Esophagus squamous epithelium (tissue), 5 donors: ENCODE measurements around the gene CSN1S1. TPM values are rescaled to one million over a fixed set of nuclear protein-coding genes. Genes with fewer than 3 reads are reported as not detected.

Experiments
- DNase-seq: peaks from one replicate; lab custom pipeline; 2025; lab: John Stamatoyannopoulos, UW
- H3K27ac ChIP-seq, 4 donors: fragments of 200-600 bp; sonication (generic); one replicate each; pipeline ENCODE4 v1.5.1; 2016 to 2019; ENCODE audit warnings: mild to moderate bottlenecking in 1 of 4
- H3K27me3 ChIP-seq, 4 donors: fragments of 200-600 bp; sonication (generic); 1 replicate in 3 of 4; 2 replicates in 1 of 4; pipeline versions ENCODE4 v1.5.1 to v1.6.0; 2017 to 2021; ENCODE audit warnings: antibody characterized with exemption in 1 of 4
- H3K36me3 ChIP-seq, 3 donors: fragments of 200-600 bp; sonication (generic); one replicate each; pipeline ENCODE4 v1.5.1; 2016 to 2019
- H3K4me1 ChIP-seq, 3 donors: fragments of 200-600 bp; sonication (generic); one replicate each; pipeline ENCODE4 v1.5.1; 2017 to 2019
- H3K4me3 ChIP-seq, 4 donors: fragments of 200-600 bp; sonication (generic); 1 replicate in 3 of 4; 2 replicates in 1 of 4; pipeline ENCODE4 v1.5.1; 2016 to 2019; ENCODE audit warnings: mild to moderate bottlenecking in 2 of 4, moderate library complexity in 1 of 4
- H3K9me3 ChIP-seq, 3 donors: fragments of 200-600 bp; sonication (generic); one replicate each; pipeline ENCODE4 v1.5.1; 2016 to 2019
- CTCF ChIP-seq, 6 experiments: fragments of 450-650 bp in 4 of 6; fragments of 200-600 bp in 2 of 6; sonication (generic) in 2 of 6; IDR thresholded peaks; one replicate each; pipeline ENCODE4 v1.5.1; 2016 to 2019; ENCODE audit warnings: antibody characterized with exemption in 6 of 6, mild to moderate bottlenecking in 4 of 6, moderate library complexity in 4 of 6
- POLR2A ChIP-seq, 4 donors: fragments of 450-650 bp; IDR thresholded peaks; one replicate each; pipeline ENCODE4 v1.6.1; 2017; ENCODE audit warnings: antibody characterized with exemption in 4 of 4, mild to moderate bottlenecking in 4 of 4, moderate library complexity in 3 of 4
- WGBS, 2 donors: methylation state at CpG; one replicate each; pipeline ENCODE4 v1.1.5; 2018; 5-methylcytosine and 5-hydroxymethylcytosine counted together
- intact Hi-C: fragments of 100-400 bp; cut with DNase I; formaldehyde crosslinking; loops from one replicate; pipeline ENCODE4 v1.15.0; 2022
- total RNA-seq, 4 donors: library from RNA; depleted of rRNA; stranded (reverse); fragments of >200 nt; gene quantifications; one replicate each; pipeline ENCODE4 v1.1.0, GENCODE V29; 2016
- donor health status: DM: yes; HTN: yes; CAD: no.

Gene CSN1S1
- total RNA-seq, 4 donors from 2014 or later, result not detected

GRCh38 chr4:69894721-69895120 lies 36.1 kb upstream of the CSN1S1 start:
- no peak for DNase-seq
- Histone ChIP-seq H3K4me3 (no peak overlapping the region), H3K27me3 (peaks cover 0 to 3% (median 0%) of the 10 kb centered on the region in 4 donors), H3K4me1 (no peaks in the 10 kb centered on the region), H3K27ac (no peak overlapping the region), H3K36me3 (no peaks in the 10 kb centered on the region), H3K9me3 (no peaks in the 10 kb centered on the region)
- WGBS, 2 donors, result 86 to 87% methylated on average over 3 of the region's 3 CpGs
- intact Hi-C loops, result no loop called here
- TF ChIP-seq POLR2A (IDR thresholded peaks at IDR 0.05) (no peak), CTCF (IDR thresholded peaks at IDR 0.05) (no peak)

- DNase-seq, result no peak
- Histone ChIP-seq H3K9me3 (no peaks in the 10 kb centered on the region), H3K4me3 (no peak overlapping the region), H3K4me1 (no peaks in the 10 kb centered on the region), H3K27ac (no peak overlapping the region), H3K27me3 (peaks cover 0 to 3% (median 0%) of the 10 kb centered on the region in 4 donors), H3K36me3 (no peaks in the 10 kb centered on the region)
- TF ChIP-seq POLR2A (IDR thresholded peaks at IDR 0.05), result no peak
- peak in 4 of 6 experiments; percentile 16 to 53 (median 24) for TF ChIP-seq CTCF (IDR thresholded peaks at IDR 0.05)
- intact Hi-C loops, result no loop called here
Observed at GRCh38 chr4:69896530-69897116, 34.2 kb upstream of the CSN1S1 start.

- no peak overlapping the region for H3K4me3 ChIP-seq
- intact Hi-C loops, result no loop called here
- no peaks in the 10 kb centered on the region for H3K27me3 ChIP-seq
- no peak overlapping the region for H3K27ac ChIP-seq
- TF ChIP-seq CTCF (IDR thresholded peaks at IDR 0.05), result no peak
- TF ChIP-seq POLR2A (IDR thresholded peaks at IDR 0.05), result no peak
- no peak for DNase-seq
- no peaks in the 10 kb centered on the region for H3K36me3 ChIP-seq
- H3K4me1 ChIP-seq, result no peaks in the 10 kb centered on the region
- 58 to 65% methylated on average over 1 of the region's 1 CpG for WGBS, 2 donors
- no peaks in the 10 kb centered on the region for H3K9me3 ChIP-seq
Observed at GRCh38 chr4:69907151-69907550, 23.7 kb upstream of the CSN1S1 start.

GRCh38 chr4:69909195-69909594 lies 21.7 kb upstream of the CSN1S1 start:
- TF ChIP-seq CTCF (IDR thresholded peaks at IDR 0.05) (no peak), POLR2A (IDR thresholded peaks at IDR 0.05) (no peak)
- no peak overlapping the region for H3K27ac ChIP-seq
- H3K36me3 ChIP-seq, result no peaks in the 10 kb centered on the region
- DNase-seq, result no peak
- H3K4me3 ChIP-seq, result no peak overlapping the region
- no peaks in the 10 kb centered on the region for H3K9me3 ChIP-seq
- H3K27me3 ChIP-seq, result no peaks in the 10 kb centered on the region
- WGBS, 2 donors, result 96 to 100% methylated on average over 4 of the region's 4 CpGs
- no peaks in the 10 kb centered on the region for H3K4me1 ChIP-seq
- intact Hi-C loops, result no loop called here

GRCh38 chr4:69910016-69910782 lies 20.7 kb upstream of the CSN1S1 start:
- no peak for DNase-seq
- H3K27ac ChIP-seq, result no peak overlapping the region
- no peaks in the 10 kb centered on the region for H3K36me3 ChIP-seq
- no peaks in the 10 kb centered on the region for H3K4me1 ChIP-seq
- no peaks in the 10 kb centered on the region for H3K9me3 ChIP-seq
- 70 to 76% methylated on average over 2 of the region's 2 CpGs for WGBS, 2 donors
- no peak for TF ChIP-seq CTCF (IDR thresholded peaks at IDR 0.05)
- no peak for TF ChIP-seq POLR2A (IDR thresholded peaks at IDR 0.05)
- intact Hi-C loops, result no loop called here
- no peaks in the 10 kb centered on the region for H3K27me3 ChIP-seq
- no peak overlapping the region for H3K4me3 ChIP-seq
